Right forelimb (tissue), 1 donor: ENCODE measurements around the gene SLC9A1.

Experiments used
- DNase-seq: peaks from one replicate; pipeline ENCODE4 v3.0.0-alpha.2; 2018

The SLC9A1 gene

DNA sequence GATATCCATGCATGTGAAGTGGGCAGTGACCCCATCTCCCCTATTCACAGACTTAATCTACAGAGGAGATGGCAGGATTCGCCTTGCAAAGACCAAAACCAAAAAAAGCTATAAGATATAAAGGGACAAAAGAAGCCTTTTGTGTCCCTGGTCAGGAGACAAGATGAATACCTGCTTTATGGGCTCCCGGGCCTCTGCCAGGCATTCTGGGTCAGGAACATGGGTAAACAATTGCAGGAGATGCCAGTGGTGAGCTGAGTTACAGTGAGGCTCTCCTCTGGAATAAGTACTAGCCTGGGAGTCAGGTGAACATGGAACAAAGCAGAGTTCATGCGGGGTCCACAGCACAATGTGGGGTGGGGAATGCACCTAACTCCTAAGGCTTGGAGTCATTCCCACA is 4.7 kb downstream of the SLC9A1 start:
- no peak for DNase-seq

DNA sequence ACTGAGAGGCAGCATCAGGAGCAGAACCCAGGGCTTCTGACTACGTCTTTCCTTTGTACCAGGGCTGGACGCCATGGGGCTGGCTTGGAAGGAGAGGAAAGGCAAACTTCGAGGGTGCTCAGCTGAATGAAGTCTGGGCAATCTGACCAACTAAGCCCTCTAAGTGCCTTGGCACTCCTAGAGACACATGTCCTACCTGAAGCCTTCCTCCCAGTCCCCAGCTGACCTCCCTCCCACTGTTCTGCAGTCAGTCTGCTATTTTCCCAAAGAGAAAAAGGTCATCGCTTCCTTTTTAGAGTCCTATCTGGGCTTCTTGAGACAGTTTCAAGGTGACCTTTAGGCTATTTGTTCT is 5.2 kb downstream of the SLC9A1 start:
- no peak for DNase-seq

DNA sequence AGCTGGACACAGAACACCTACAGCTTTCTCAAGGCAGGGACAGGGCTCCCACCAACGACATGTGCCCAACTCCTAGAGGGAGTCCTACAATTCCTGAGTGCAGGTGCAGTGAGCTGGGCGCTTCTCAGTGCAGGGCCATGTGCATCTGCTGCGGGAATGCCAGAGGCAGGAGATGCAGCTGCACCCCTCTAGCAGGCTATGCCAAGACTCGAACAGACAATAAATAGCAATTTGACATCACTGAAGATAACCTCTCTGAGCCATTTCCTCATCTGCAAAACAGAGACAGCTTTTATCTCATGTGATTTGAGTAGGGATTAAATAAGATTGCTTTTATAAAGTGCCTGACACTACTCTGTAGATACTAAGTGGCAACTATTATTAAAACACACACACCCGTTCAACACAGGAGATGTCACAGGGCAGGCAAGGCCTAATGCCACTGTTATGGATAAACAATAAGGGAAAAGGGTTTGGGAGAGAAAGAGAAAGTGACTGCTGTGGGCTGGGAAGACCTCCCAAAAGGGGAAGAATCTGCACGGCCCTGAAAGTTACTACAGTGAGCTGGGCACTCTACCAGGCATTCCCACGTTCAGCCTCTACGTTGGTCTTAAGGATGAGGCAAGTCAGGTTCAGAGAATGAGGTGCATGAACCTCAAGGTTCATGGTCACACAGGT is 5.7 kb downstream of the SLC9A1 start:
- DNase-seq = no peak

DNA sequence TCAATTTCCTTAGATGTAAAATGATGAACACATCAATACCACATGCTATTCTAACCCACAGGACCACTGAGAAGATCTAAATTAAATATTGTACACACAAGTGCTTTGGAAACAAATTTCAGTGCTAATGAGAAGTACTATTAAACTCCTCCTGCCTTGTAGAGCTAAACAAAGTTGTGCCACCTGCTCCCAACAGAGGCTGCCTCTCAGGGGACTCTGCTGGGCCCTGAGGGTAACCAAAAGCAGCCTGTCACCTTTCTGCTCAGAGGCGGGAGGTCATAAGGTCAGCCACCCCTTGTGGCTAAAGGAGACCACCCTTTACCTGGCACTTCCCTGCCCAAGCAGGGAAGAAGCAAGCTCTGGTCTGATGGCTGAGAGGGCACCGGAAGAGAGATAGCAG is 6.3 kb downstream of the SLC9A1 start:
- DNase-seq = no peak

DNA sequence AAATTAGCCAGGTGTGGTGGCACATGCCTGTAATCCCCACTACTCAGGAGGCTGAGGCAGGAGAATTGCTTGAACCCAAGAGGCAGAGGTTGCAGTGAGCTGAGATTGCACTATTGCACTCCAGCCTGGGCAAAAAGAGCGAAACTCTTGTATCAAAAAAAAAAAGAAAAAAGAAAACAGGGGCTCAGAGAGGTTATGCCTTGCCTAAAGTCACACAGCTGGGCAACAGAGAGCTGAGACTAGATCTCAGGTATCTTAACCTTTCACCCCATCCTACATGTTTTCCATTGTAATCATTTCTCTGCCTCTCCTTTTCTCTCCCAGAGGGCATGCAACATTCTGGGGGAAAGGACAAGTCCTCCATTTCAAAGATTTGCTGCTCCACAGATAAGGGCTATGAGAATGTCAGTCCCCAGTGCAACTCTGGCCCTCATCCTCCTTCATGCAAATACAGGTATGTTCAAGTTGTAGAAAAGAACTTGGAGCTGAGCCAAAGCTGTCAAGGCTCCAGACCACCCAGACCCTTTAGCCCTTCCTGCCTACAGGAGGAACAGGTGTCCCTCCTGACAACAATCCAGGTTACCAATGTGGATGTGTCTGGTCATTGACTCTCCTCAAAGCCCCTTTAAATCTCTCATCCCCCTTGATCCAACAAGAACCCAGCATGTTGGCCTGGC is 6.9 kb downstream of the SLC9A1 start:
- DNase-seq = no peak

DNA sequence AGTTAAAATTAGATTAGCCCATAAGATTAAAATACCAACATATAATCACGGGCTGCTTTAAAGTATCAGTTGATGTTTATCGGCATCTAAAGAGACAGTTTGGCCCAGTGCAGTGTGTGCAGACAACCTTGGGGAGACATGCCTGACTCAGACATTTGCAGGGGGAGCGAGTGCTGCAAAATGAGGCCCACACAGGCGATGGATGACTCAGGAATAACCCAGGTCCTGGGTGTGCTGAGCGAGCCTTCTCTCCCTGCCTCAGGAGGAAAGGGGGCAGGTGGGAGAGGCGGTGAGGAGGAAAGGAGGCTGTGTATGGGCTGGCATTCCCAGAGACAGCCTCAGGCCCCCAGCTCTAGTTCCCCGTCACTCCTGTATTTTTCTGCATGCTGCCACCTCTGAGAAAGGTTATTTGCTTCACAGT is 9.0 kb downstream of the SLC9A1 start:
- DNase-seq = no peak

DNA sequence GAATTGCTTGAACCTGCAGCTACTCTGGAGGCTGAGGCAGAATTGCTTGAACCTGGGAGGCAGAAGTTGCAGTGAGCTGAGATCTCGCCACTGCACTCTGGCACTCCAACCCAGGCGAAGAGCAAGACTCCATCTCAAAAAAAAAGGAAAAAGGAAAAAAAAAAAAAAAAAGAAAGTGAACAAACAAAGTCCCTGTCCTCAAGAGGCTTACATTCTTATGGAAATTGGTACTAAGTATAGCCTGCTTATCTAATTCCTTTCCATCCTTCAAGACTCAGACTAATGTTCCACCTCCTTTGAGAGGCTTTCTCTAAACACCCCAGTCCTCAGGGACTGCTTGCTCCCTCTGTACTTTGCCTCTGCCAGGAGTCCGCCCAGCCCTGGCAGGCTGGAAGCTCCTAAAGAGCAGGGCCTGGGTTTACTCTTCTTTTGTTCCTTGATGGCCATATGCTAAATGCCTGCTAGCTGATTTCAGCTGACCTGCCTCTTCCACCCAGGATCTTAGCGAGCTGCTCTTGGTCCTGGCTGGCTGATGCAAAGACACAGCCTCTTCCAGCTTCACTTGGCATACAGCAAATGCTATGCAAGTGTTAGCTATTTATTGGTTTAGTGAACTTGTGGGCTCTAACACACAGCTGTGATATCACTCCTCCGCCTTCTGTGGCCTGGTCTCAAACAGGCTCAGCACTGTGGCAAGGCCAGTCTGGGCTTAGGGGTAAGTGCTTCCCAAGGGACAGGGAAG is 9.8 kb downstream of the SLC9A1 start:
- DNase-seq = peak; percentile 47

DNA sequence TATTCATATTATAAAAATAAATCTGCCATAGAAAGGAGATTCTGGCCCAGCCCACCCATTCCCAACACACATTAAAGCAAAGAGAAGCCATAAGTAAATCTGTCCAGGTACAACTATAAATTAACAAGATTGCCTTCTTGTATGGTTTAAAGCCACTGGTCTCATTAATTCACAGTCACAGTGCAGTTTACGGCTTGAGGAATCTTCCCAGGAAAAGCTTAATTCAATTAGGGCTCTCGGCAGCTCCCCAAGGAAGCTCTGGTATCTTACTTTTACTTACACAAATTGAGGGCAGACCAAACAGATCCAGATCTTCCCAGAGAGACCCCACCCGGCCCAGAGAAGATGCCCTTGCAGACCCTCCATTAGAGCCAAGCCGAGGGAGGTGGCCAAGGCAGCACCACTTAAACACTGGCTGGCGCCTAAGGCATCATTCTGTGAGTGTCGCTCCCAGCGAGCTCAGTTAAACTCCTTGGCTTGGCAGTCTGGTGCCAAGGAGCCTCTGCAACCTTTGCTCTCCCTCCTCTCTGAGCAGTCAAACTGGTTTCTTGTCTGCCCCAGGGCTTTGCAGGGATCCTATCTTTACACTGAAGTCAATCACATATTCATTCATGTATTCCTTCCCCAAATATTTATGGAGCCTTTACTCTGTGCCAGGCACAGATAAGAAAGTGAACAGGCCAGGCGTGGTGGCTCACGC is 10.7 kb downstream of the SLC9A1 start:
- no peak for DNase-seq

DNA sequence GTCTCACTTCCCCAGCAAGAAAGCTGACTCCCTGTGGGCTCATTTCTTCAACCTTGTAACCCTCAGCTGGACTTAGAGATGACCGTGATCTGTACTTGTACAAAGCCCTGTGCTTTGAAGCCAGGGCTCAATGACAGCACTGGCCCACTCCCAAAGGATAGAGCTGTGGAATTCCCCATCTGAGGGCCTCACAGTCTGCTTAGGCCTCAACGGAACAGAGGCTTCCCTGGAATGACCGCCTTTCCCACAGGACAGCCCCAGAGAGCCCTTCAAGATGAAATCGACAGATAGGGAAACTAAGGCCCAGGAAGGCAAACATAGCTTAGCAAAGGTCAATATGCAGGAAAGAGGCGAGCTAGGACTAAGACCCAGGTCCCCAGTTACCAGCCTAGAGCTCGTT is 11.5 kb downstream of the SLC9A1 start:
- DNase-seq = no peak

DNA sequence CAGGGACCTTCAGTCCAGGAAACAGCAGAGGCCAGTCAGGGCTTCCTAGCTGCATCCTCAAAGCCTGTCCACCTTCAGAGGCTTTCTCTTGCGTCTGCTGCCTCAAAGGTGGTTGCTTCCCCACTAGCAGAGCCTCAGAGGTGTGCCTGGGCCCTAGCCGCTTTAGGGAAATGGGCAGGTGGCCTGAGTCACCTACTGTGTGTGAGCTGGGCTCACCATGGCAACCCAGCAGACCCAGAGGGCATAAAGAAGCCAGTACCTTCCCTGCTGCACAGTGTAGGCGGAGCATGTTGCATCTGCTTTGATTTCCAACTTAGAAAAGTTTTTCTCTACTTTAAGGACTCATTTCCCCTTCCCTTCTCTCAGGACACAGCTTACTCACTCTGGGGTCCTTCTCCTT is 12.5 kb downstream of the SLC9A1 start:
- DNase-seq = no peak

DNA sequence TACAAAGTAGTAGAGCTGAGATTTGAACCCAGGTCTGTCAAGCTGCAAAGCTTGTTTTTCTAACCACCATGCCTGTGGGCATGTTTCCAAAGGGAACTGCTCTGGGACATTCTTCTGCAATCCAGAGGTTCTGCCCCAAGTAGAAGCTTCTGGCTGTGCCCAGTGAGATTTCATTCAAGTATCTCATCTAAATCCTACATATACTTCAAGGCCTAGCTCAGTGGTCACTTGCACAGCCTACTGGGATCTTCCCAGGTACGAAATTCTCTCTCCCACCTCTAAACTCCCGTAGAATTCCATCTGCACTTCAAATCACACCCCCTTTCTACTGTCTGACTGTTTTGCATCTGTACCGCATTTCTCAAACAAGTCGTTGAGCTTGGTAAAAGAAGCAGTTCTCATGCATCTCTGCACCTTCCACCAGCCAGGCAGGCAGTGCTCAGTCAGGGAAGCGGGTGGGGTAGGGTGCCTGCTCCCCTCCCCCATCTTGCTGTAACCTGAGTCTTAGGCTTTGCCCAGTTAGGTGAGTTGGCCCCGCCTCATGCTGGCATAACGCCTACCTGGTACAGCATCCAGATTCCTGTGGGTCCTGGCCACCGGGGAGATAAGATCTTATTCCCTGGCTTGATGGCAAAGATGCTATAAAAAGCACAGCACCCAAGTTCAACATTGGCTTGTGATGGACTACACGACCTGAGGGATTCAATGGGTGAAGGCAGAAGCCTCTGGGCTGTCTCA is 13.5 kb downstream of the SLC9A1 start:
- no peak for DNase-seq

DNA sequence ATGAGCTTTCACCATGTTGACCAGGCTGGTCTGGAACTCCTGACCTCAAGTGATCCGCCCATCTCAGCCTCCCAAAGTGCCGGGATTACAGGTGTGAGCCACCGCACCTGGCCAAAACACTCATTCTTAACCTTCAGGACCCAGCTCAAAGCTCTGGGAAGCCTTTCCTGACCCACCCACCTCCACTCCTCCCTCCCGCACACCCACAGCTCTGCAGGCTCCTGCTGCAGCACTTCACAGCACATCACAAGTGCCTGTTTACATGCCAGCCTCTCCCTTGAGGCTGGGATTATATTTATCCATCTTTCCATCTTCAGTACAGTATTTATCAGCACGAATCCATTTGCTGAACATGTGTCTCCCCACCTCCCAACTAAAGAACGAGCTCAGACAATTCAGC is 14.9 kb downstream of the SLC9A1 start:
- DNase-seq = no peak

DNA sequence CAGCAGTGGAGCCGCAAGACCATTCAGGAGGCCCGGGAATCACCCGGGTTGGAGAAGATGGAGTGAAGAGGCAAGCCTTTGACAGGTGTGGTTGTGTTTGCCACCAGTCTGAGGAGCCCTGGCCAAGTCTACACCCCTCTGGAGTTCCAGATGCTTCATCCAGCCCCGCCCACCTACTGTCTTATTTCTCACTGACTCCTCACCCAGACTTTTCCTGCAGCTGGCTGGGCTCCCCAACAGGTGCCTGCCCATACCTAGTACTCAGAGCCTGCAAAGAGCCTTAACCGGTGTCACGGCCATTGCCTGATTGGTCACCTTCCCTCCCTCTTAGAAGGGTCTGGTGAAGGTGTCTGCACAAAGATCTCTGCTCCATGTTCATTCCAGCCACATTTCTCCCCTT is 16.0 kb downstream of the SLC9A1 start:
- DNase-seq = no peak

DNA sequence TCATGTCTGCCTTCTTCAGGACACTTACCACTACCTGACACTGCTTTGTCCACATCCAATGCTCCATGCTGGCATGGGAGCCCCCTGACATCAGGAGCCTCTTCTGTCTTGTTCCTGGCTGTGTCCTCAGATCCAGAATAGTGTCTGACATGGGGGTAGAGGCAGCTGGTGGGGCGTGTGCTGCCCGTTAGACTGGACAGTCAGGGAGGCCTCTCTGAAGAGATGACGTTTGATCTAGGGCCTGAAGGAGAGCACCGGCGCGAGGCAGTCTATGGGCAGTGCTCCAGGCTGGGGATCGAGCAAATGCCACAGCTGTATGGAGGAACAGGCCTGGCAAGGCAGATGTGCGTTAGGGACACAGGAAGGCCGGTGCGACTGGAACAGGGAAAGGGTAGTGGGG is 16.6 kb downstream of the SLC9A1 start:
- DNase-seq = no peak

DNA sequence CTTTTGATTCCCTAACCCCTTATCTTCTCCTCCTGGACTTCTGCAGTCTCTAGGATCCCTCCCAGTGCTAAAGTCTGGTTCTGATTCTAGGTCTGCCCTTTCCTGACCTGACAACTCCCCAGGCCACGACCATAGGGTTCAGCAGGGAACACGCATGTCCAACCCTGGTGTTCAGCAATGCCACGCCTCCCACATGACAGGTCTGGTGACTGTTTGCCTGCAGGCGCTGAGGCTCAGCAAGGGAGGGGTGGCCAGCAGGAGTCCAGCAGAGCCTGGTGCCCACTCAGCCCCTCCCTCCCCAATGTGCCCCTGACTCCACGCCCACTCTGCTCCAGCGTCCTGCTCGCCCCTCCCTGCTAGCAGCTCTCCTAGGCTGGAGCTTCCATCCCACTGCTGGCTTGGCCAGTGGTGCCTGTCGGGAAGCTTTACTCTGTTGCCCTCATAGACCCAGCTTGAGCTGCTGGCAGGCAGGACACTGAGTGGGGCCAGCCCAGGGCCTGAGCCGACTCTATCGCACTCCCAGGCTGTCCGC is 17.3 kb downstream of the SLC9A1 start:
- DNase-seq = no peak

DNA sequence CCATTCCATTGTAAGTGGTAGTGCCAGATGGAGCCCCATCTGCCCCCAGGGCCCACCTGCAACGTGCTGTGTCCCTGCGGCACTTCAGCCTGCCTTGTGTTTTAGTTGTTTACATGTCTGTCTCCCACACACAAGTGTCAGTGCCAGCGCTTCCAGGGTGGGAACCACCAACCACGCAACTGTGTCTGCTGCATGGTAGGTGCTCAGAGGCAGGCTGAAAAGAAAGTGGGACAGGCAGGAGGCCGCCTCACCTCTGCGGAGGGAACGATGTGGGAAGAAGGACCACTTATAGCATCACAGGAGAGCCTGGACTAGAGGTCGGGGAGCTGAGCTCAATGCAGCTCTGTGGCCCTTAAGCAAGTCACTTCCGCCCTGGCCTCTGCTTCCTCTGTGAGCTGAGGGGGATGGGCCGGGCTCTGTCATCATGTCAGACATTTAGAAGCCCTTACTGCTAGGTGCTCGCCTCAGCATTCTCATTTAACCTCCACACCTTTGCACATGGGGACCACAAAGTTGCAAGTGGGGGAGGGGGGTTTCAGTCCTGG is 17.9 kb downstream of the SLC9A1 start:
- no peak for DNase-seq

DNA sequence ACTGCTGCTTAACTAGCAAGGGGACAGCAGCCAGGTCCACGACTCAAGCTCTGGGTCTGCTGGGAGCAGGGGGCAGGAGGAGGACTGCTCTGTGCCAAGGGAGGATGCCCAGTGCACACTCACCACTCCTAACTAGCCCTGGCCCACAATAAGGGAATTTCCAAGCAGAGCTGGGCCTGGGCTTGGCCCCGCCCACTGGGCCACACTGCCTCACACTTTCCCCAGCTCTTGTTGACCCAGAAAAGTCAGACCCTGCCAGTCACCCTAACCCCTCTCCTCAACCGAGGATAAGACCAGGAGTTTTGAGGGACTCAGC is 18.7 kb downstream of the SLC9A1 start:
- DNase-seq = no peak

DNA sequence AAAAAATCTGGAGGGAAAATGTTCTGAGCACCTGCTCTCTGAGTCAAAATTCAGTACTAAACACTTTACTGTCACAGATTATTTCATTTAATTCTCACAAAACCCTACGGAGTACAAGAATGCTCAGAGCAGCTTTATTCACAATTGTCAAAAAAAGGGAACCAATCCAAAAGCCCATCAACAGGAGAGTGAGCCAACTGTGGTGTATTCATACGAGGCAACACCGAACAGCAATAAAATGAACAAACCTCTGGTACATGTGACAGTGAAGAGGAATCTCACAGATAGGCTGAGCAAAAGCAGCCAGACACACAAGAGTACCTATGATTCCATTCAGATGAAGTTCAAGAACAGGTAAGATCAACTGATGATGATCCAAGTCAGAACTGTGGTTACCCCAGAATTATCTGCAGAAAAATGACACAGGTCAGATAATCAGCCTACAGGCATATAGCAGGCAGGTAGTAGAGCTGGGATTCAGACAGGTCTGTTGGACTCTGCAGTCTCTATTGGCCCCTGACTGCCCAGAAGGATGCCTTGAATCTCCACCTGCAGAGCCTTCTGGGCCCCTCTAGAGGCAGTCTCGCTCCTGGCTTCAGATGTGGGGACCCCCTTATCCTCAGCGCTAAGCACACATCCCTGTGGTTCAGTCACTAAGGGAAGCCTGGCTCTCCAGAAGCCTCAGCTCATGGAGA is 19.2 kb downstream of the SLC9A1 start:
- DNase-seq = no peak

DNA sequence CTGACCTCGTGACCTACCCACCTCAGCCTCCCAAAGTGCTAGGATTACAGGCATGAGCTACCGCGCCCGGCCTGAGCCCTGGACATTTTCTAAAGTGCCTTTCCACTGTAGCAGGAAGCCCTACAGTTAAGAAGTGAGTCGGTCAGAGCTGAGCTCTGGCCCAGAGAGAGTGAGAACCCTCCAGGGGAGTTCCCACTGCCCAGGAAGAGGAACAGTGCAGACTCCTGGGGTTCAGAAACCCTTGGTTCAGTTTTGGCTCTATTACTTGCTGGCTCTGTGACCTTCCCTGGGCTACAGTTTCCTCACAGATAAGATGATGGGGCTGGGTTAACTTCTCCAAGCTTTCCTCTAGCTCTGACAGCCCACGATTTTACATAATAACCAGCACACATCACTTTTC is 20.9 kb downstream of the SLC9A1 start:
- DNase-seq = no peak

DNA sequence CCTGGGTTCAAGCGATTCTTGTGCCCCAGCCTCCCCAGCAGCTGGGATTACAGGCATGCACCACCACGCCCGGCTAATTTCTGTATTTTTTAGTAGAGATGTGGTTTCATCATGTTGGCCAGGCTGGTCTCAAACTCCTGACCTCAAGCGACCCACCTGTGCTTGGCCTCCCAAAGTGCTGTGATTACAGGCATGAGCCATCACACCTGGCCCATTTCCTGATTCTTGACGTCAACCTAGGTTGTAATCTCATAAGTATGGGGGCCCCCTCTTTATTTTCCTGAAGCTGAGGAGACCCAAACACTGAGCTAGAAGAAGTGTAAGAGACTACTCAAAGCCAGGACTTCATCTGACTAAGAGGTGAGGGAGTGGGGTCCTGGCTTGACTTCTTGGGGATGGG is 21.8 kb downstream of the SLC9A1 start:
- DNase-seq = no peak

DNA sequence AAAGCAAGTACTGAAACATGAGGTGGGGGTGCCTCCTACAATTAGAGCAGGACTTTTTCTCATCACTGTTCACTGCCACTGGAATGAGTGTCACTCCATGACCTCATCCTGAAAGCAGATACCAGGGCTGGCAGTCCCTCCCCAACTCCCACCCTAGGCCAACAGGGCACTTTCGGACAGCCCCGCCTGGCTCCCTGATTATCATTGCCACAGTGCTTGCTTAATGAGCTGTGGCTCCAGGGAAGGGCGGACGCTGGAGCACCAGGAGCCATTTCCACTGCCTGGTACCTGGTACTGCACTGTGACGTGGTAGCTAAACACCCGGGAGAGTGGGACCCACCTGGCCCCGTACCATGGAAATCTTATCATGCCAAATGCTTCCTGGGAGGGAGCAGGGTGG is 22.3 kb downstream of the SLC9A1 start:
- DNase-seq = no peak

DNA sequence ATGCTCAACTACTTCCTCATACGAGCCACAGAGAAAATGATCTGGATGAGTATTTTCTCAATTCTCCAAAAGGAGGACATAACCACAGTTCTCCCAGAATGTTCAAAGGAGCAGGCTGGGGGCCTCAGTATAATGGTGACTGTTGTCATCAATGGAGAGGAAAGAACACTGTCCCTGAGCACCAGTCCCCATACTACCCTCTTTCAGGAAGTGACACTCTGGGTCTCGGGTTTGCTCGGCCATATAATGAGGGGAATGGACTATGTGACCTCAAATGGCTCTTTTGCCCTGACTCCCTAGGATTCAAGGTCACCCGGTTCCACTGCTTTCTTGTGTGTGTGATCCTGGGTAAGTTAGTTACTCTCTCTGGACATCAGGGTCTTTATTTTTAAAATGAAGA is 22.8 kb downstream of the SLC9A1 start:
- DNase-seq = no peak
